ENCODE measurements around the gene WIZ. TPM values are rescaled to one million over a fixed set of nuclear protein-coding genes. Genes with fewer than 3 reads are reported as not detected.

Gene WIZ
- total and polyA plus RNA-seq, 10 of the 15 experiments (the other 5 are each of a cell fraction or from before 2014, with no cell fraction given) = 0.10 to 26.7 (median 2.7) TPM

DNA sequence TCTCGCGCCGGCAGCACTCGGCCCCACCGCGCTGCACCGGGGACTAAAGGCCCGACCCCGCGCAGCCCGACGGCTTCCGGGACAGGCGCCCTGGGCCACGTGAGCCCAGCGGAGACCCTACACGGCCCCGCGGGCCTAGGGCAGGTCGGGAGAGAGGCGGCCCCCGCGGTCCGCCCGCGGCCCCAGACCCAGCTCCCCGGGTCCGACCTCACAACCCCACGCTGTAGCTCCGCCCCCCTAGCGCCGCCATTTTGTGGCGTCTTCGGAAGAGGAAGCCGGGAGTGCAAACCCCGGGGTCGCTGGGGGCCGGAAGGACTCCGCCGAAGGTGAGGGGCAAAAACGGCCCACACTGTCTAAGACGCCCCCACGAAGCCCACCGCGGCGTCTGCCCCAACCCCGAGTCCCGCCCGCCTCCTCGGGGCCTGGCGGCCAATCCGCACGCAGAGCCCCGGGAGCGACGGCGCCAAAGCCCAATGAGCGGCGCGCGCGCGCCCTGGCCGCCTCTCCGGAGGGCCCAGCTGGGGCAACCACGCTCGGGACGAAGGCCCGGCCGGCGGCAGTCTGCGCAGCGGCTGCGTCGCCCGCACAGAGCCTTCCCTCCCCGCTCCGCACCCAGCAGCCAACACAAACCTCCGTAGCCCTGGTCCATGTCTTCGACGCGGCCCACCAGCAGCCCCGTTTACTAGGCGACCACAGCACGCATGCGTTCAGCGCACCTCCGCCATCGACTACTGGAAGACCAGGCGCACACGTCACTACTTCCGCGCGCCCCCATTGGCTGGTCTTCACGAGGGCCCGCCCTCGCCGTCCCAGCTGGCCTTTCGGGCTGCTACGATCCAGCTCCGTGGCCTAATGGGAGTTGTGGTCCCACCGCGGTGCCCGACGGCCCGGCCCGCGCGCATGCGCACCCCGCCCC, 70.4 kb downstream of the WIZ start, which contains the start of gene AKAP8 (continued):
- TF ChIP-seq RAD51 (IDR thresholded peaks at IDR 0.05) (no peak), SUZ12 (IDR thresholded peaks at IDR 0.05; ENCODE audit: unreplicated experiment) (no peak), CREB1 (IDR thresholded peaks at IDR 0.05; ENCODE audit: low read depth) (peak; percentile 96), PML (IDR thresholded peaks at IDR 0.05; ENCODE audit: low read length) (0 out of 2 replicates have a peak, but pooled peaks have one; percentile 75), LARP7 (IDR thresholded peaks at IDR 0.05) (peak; percentile 54), CBX5 (IDR thresholded peaks at IDR 0.05; ENCODE audit: low read depth) (no peak), RFX5 (IDR thresholded peaks at IDR 0.05; ENCODE audit: low read depth, low read length) (peak; percentile 80), ZNF207 (IDR thresholded peaks at IDR 0.05; ENCODE audit: borderline replicate concordance) (peak; percentile 93), MEF2B (IDR thresholded peaks at IDR 0.05; ENCODE audit: partially characterized antibody, poor library complexity, severe bottlenecking) (no peak), POU2F2 (IDR thresholded peaks at IDR 0.05; ENCODE audit: borderline replicate concordance, low read depth, low read length) (peak; percentile 84; the same call in 2 of the 3 replicates), EGR1 (IDR thresholded peaks at IDR 0.05; ENCODE audit: borderline replicate concordance in 1 of 2, low read depth in 2 of 2, low read length in 2 of 2) (peak in 1 of 2 experiments; percentile 46; a peak in 1 of 3 replicates), RBBP5 (conservative IDR thresholded peaks at IDR 0.05) (no peak), NR2F1 (conservative IDR thresholded peaks at IDR 0.05) (peak; percentile 88), POLR2AphosphoS2 (IDR thresholded peaks at IDR 0.05; ENCODE audit: low read depth, low read length) (peak; percentile 96), CHD1 (IDR thresholded peaks at IDR 0.05; ENCODE audit: low read depth, low read length) (0 out of 2 replicates have a peak, but pooled peaks have one; percentile 4), IRF4 (IDR thresholded peaks at IDR 0.05; ENCODE audit: low read depth, low read length) (no peak), SREBF2 (IDR thresholded peaks at IDR 0.05; ENCODE audit: low read length) (no peak), HCFC1 (IDR thresholded peaks at IDR 0.05; ENCODE audit: low read length) (peak; percentile 88), TBL1XR1 (IDR thresholded peaks at IDR 0.05; ENCODE audit: low read depth, low read length) (no peak), IKZF1 (conservative IDR thresholded peaks at IDR 0.05) (peak; percentile 92), MTA2 (IDR thresholded peaks at IDR 0.05; ENCODE audit: low read depth) (no peak), MXI1 (IDR thresholded peaks at IDR 0.05; ENCODE audit: low read depth, low read length) (no peak)
- TF ChIP-seq, protein P1, sequence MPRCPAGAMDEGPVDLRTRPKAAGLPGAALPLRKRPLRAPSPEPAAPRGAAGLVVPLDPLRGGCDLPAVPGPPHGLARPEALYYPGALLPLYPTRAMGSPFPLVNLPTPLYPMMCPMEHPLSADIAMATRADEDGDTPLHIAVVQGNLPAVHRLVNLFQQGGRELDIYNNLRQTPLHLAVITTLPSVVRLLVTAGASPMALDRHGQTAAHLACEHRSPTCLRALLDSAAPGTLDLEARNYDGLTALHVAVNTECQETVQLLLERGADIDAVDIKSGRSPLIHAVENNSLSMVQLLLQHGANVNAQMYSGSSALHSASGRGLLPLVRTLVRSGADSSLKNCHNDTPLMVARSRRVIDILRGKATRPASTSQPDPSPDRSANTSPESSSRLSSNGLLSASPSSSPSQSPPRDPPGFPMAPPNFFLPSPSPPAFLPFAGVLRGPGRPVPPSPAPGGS (IDR thresholded peaks at IDR 0.05; ENCODE audit: borderline replicate concordance, insufficient read depth, low read depth, low read length, poor library complexity, severe bottlenecking) = peak; percentile 93
- TF ChIP-seq, protein P2, sequence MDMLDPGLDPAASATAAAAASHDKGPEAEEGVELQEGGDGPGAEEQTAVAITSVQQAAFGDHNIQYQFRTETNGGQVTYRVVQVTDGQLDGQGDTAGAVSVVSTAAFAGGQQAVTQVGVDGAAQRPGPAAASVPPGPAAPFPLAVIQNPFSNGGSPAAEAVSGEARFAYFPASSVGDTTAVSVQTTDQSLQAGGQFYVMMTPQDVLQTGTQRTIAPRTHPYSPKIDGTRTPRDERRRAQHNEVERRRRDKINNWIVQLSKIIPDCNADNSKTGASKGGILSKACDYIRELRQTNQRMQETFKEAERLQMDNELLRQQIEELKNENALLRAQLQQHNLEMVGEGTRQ (IDR thresholded peaks at IDR 0.05; ENCODE audit: borderline replicate concordance, low read depth, low read length) = no peak
- TF ChIP-seq, protein P3, sequence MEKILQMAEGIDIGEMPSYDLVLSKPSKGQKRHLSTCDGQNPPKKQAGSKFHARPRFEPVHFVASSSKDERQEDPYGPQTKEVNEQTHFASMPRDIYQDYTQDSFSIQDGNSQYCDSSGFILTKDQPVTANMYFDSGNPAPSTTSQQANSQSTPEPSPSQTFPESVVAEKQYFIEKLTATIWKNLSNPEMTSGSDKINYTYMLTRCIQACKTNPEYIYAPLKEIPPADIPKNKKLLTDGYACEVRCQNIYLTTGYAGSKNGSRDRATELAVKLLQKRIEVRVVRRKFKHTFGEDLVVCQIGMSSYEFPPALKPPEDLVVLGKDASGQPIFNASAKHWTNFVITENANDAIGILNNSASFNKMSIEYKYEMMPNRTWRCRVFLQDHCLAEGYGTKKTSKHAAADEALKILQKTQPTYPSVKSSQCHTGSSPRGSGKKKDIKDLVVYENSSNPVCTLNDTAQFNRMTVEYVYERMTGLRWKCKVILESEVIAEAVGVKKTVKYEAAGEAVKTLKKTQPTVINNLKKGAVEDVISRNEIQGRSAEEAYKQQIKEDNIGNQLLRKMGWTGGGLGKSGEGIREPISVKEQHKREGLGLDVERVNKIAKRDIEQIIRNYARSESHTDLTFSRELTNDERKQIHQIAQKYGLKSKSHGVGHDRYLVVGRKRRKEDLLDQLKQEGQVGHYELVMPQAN (conservative IDR thresholded peaks at IDR 0.05) = peak; percentile 17
- TF ChIP-seq, protein P4, sequence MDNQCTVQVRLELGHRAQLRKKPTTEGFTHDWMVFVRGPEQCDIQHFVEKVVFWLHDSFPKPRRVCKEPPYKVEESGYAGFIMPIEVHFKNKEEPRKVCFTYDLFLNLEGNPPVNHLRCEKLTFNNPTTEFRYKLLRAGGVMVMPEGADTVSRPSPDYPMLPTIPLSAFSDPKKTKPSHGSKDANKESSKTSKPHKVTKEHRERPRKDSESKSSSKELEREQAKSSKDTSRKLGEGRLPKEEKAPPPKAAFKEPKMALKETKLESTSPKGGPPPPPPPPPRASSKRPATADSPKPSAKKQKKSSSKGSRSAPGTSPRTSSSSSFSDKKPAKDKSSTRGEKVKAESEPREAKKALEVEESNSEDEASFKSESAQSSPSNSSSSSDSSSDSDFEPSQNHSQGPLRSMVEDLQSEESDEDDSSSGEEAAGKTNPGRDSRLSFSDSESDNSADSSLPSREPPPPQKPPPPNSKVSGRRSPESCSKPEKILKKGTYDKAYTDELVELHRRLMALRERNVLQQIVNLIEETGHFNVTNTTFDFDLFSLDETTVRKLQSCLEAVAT (IDR thresholded peaks at IDR 0.05) = no peak
